Spleen (tissue), 11 donors: ENCODE data around the gene PAMR1. TPM values are rescaled to one million over a fixed set of nuclear protein-coding genes. Genes with fewer than 3 reads are reported as not detected.

Experiments
- DNase-seq: peaks from one replicate; pipeline ENCODE4 v3.0.0-alpha.2; 2020
- H3K27ac ChIP-seq, 8 donors: fragments of 200-600 bp; sonication (generic) in 7 of 8; 1 replicate in 4 of 8; 2 replicates in 4 of 8; pipeline versions ENCODE4 v1.5.0 to v1.8.0; 2016 to 2021; ENCODE audit warnings: inconsistent platforms in 4 of 8, mild to moderate bottlenecking in 4 of 8, moderate library complexity in 1 of 8
- H3K27me3 ChIP-seq, 7 donors: fragments of 200-600 bp; sonication (generic) in 6 of 7; replicated peaks in 1 of 7; 1 replicate in 4 of 7; 2 replicates in 3 of 7; pipeline versions ENCODE4 v1.5.0 to v1.8.0; 2016 to 2021; ENCODE audit warnings: inconsistent platforms in 3 of 7, mild to moderate bottlenecking in 1 of 7
- H3K36me3 ChIP-seq, 6 donors: fragments of 200-600 bp; sonication (generic) in 5 of 6; 1 replicate in 4 of 6; 2 replicates in 2 of 6; pipeline versions ENCODE4 v1.5.0 to v1.8.0; 2016 to 2021; ENCODE audit warnings: inconsistent platforms in 2 of 6
- H3K4me1 ChIP-seq, 6 donors: fragments of 200-600 bp; sonication (generic) in 5 of 6; 1 replicate in 3 of 6; 2 replicates in 3 of 6; pipeline versions ENCODE4 v1.5.0 to v1.8.0; 2016 to 2021; ENCODE audit warnings: inconsistent platforms in 3 of 6
- H3K4me3 ChIP-seq, 8 donors: fragments of 200-600 bp; sonication (generic) in 7 of 8; 1 replicate in 4 of 8; 2 replicates in 4 of 8; pipeline versions ENCODE4 v1.5.0 to v1.8.0; 2016 to 2021; ENCODE audit warnings: inconsistent platforms in 4 of 8, mild to moderate bottlenecking in 4 of 8, moderate library complexity in 2 of 8
- H3K9me3 ChIP-seq, 8 donors: fragments of 200-600 bp; sonication (generic) in 7 of 8; 1 replicate in 4 of 8; 2 replicates in 4 of 8; pipeline versions ENCODE4 v1.5.0 to v1.8.0; 2016 to 2021; ENCODE audit warnings: inconsistent platforms in 4 of 8
- CTCF ChIP-seq, 11 experiments: fragments of 200-600 bp in 7 of 11; fragments of 450-650 bp in 4 of 11; sonication (generic) in 4 of 11; IDR thresholded peaks in 8 of 11; conservative IDR thresholded peaks in 3 of 11; 1 replicate in 7 of 11; 2 replicates in 4 of 11; pipeline versions ENCODE4 v1.4.0 to v1.8.0; 2016 to 2021; ENCODE audit warnings: antibody characterized with exemption in 11 of 11, inconsistent platforms in 4 of 11, mild to moderate bottlenecking in 1 of 11
- POLR2A ChIP-seq, 3 donors: fragments of 450-650 bp; IDR thresholded peaks; one replicate each; pipeline ENCODE4 v1.5.1; 2017; ENCODE audit warnings: antibody characterized with exemption in 3 of 3, mild to moderate bottlenecking in 1 of 3
- POLR2AphosphoS5 ChIP-seq, 3 donors: sonication (generic); formaldehyde crosslinking; IDR thresholded peaks; one replicate each; pipeline ENCODE4 v1.5.1; 2017; ENCODE audit warnings: antibody characterized with exemption in 3 of 3
- WGBS, 5 donors: extraction: QIAGEN DNeasy Blood & Tissue Kit in 3 of 5; methylation state at CpG; one replicate each; pipeline versions ENCODE4 v1.1.5 to v1.1.7; 2013 to 2018; 5-methylcytosine and 5-hydroxymethylcytosine counted together
- intact Hi-C: fragments of 100-400 bp; cut with DNase I; formaldehyde crosslinking; loops from one replicate; pipeline ENCODE4 v1.15.0; 2023; ENCODE audit warnings: low total_unique reads
- polyA plus RNA-seq, 3 donors: library from polyadenylated mRNA; stranded (reverse); fragments of 200-250 nt; gene quantifications; one replicate each; pipeline ENCODE4 v1.2.1, GENCODE V29; 2013
- total RNA-seq, 7 donors: library from RNA; depleted of rRNA in 3 of 7; stranded (reverse); fragments of >200 nt in 3 of 7; fragmentation: NEBNext Ultra II Directional in 4 of 7; extraction: Animal tissue kit (Norgen Biotek cat#: 25700) in 4 of 7; gene quantifications; one replicate each; pipeline versions ENCODE4 v1.1.0 to v1.2.1, GENCODE V29; 2016 to 2021
- donor health status: healthy with polysubstance abuse.
- donor health status: DM: no; HTN: no; CAD: no; lungs with moderate emphysema.
- donor health status: DM: no; HTN: no; CAD: no.
- donor health status: Bipolar disorder and iron deficiency.
- donor health status: healthy.
- donor health status: DM: no; HTN: no; CAD: no.
- donor health status: DM: yes; HTN: yes; CAD: no.

The PAMR1 gene
- total and polyA plus RNA-seq, 10 donors, result 1.3 to 23.6 (median 5.1) TPM

- Histone ChIP-seq H3K4me1 (peaks cover 5 to 15% (median 12%) of the 10 kb centered on the region in 6 donors), H3K36me3 (no peaks in the 10 kb centered on the region), H3K27ac (no peak overlapping the region), H3K27me3 (peaks cover 3 to 79% (median 31%) of the 10 kb centered on the region in 7 donors), H3K9me3 (no peaks in the 10 kb centered on the region), H3K4me3 (no peak overlapping the region)
- 45 to 70% (median 62%) methylated on average over 4 of the region's 4 CpGs for WGBS, 5 donors
- intact Hi-C loops, result no loop called here
- TF ChIP-seq CTCF (IDR thresholded peaks at IDR 0.05 in 8 of 11, conservative IDR thresholded peaks at IDR 0.05 in 3 of 11), result no peak
- TF ChIP-seq POLR2A (IDR thresholded peaks at IDR 0.05), result no peak
- no peak for TF ChIP-seq POLR2AphosphoS5 (IDR thresholded peaks at IDR 0.05)
- DNase-seq, result no peak
Observed at GRCh38 chr11:35424157-35424940, 101.1 kb downstream of the PAMR1 start.

GRCh38 chr11:35420371-35420770 lies 105.0 kb downstream of the PAMR1 start:
- intact Hi-C loops, result no loop called here
- TF ChIP-seq POLR2A (IDR thresholded peaks at IDR 0.05) (no peak), CTCF (IDR thresholded peaks at IDR 0.05 in 8 of 11, conservative IDR thresholded peaks at IDR 0.05 in 3 of 11) (no peak), POLR2AphosphoS5 (IDR thresholded peaks at IDR 0.05) (no peak)
- H3K4me1 ChIP-seq, result peaks cover 8 to 28% (median 22%) of the 10 kb centered on the region in 6 donors
- no peak overlapping the region for H3K27ac ChIP-seq
- H3K27me3 ChIP-seq, result peaks cover 6 to 97% (median 65%) of the 10 kb centered on the region in 7 donors
- WGBS, 5 donors, result 9 to 27% (median 12%) methylated on average over 17 of the region's 17 CpGs
- H3K36me3 ChIP-seq, result no peaks in the 10 kb centered on the region
- no peak for DNase-seq
- no peaks in the 10 kb centered on the region for H3K9me3 ChIP-seq
- H3K4me3 ChIP-seq, result peak overlapping the region in 6 of 8 donors; percentile 25 to 64 (median 36)

- Histone ChIP-seq H3K27ac (no peak overlapping the region), H3K36me3 (no peaks in the 10 kb centered on the region), H3K4me3 (peak overlapping the region in 7 of 8 donors; percentile 25 to 64 (median 34)), H3K9me3 (no peaks in the 10 kb centered on the region), H3K4me1 (peaks cover 8 to 28% (median 22%) of the 10 kb centered on the region in 6 donors), H3K27me3 (peaks cover 6 to 99% (median 66%) of the 10 kb centered on the region in 7 donors)
- DNase-seq, result no peak
- intact Hi-C loops, result no loop called here
- 2 to 7% (median 3%) methylated on average over 33 to 41 of the region's 41 CpGs for WGBS, 5 donors
- no peak for TF ChIP-seq POLR2AphosphoS5 (IDR thresholded peaks at IDR 0.05)
- no peak for TF ChIP-seq CTCF (IDR thresholded peaks at IDR 0.05 in 8 of 11, conservative IDR thresholded peaks at IDR 0.05 in 3 of 11)
- TF ChIP-seq POLR2A (IDR thresholded peaks at IDR 0.05), result no peak
Observed at GRCh38 chr11:35419830-35420333, 105.5 kb downstream of the PAMR1 start.

- Histone ChIP-seq H3K4me3 (peak within 1 kb of the TSS; percentile 9 to 64 (median 34)), H3K27ac (no peak within 1 kb of the TSS), H3K36me3 (no peaks in the 10 kb centered on the region), H3K4me1 (peaks cover 8 to 28% (median 22%) of the 10 kb centered on the region in 6 donors), H3K27me3 (peaks cover 6 to 99% (median 66%) of the 10 kb centered on the region in 7 donors), H3K9me3 (no peaks in the 10 kb centered on the region)
- TF ChIP-seq POLR2AphosphoS5 (IDR thresholded peaks at IDR 0.05) (no peak), CTCF (IDR thresholded peaks at IDR 0.05 in 8 of 11, conservative IDR thresholded peaks at IDR 0.05 in 3 of 11) (no peak), POLR2A (IDR thresholded peaks at IDR 0.05) (no peak)
- WGBS, 5 donors, result 1 to 2% (median 1%) methylated on average over 56 to 71 of the region's 71 CpGs
- intact Hi-C loops, result no loop called here
- no peak for DNase-seq
Observed at GRCh38 chr11:35419184-35419829, 106.1 kb downstream of the PAMR1 start, which contains the start of gene SLC1A2. SLC1A2 (minus strand) TSS chr11:35419558; CDS start chr11:35418966, 592 bp downstream.
